OCI-M2 (cell line): ENCODE data around the gene TMIGD3.
A peak's percentile ranks its signal among the peaks of the same experiment; 100 is the strongest.
"Not testable (repeated sequence)": the region's sequence is repeated elsewhere in the genome, so short reads cannot be mapped to it uniquely, and the experiment has no call there.

Source experiments
- DNase-seq: peaks from one replicate; lab custom pipeline; 2025; ENCODE audit not compliant: unreplicated experiment; lab: John Stamatoyannopoulos, UW

The TMIGD3 gene

GRCh38 chr1:111503585-111504060, at the start of gene TMIGD3, which contains the start of gene ADORA3:
Gene TMIGD3 (minus strand): TSS chr1:111503633. CDS start chr1:111503354, 279 bp downstream.
Gene ADORA3 (minus strand): TSS chr1:111503633. CDS start chr1:111503354, 279 bp downstream.
- no peak for DNase-seq

DNA sequence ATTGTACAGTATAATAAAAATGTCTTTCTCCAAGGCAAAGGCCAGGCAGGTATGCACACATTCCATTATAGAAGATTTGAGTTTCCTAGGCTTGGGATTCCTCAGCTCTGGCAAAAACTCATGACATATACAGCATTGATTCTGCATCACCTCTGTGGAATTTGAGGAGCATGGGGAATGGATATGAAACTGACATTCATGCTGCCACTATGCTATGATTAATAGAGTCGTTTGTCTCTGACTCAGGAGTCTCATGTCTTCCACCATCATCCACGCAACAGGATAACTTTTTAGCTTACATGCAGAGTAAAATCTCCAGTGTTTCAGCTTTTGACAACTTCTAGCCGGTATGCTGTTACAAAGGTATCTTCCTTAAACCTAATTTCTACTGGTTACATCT, 49.8 kb upstream of the TMIGD3 start:
- DNase-seq: no peak

GRCh38 chr1:111552587-111552986, 49.2 kb upstream of the TMIGD3 start:
- no peak for DNase-seq

GRCh38 chr1:111551623-111552411, 48.4 kb upstream of the TMIGD3 start:
- DNase-seq: peak; percentile 6

GRCh38 chr1:111547786-111548185, 44.4 kb upstream of the TMIGD3 start:
- not testable (repeated sequence) for DNase-seq

GRCh38 chr1:111542187-111542586, 38.8 kb upstream of the TMIGD3 start:
- no peak for DNase-seq

DNA sequence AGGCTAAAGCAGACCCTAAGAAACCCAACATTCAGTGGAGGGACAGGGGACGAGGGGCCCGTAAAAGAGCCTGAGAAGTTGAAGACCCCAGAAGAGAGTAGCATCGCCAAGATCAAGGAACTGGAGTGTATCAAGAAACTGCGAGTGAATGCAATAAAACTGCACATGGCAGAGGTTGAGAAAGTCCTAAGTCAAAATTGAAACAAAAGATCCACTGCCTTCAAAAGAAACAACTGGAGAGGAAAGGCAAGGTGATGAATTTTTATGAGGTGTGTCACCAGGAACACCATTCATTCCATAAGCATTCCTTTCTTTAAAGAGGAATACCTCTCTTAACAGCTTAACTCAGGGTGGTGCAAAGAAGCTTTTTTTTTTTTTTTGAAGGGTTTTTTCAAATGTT, 38.3 kb upstream of the TMIGD3 start:
- DNase-seq: no peak

DNA sequence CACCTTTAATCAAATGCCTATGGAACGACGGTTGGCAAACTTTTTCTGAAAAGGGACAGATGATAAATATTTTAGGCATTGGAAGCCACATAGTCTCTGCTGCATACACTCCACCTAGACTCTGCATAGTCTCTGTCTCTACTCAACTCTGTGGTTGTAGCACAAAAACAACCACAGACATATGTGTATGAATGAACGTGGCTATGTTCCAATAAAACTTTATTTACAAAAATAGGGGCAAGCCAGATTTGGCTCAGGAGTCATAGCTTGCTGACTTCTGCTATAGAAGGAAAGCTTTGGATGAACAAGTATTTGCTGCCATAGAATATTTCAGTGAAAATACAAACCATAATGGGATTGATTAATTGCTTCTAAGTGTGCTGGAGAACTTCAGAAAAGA, 37.5 kb upstream of the TMIGD3 start:
- no peak for DNase-seq

DNA sequence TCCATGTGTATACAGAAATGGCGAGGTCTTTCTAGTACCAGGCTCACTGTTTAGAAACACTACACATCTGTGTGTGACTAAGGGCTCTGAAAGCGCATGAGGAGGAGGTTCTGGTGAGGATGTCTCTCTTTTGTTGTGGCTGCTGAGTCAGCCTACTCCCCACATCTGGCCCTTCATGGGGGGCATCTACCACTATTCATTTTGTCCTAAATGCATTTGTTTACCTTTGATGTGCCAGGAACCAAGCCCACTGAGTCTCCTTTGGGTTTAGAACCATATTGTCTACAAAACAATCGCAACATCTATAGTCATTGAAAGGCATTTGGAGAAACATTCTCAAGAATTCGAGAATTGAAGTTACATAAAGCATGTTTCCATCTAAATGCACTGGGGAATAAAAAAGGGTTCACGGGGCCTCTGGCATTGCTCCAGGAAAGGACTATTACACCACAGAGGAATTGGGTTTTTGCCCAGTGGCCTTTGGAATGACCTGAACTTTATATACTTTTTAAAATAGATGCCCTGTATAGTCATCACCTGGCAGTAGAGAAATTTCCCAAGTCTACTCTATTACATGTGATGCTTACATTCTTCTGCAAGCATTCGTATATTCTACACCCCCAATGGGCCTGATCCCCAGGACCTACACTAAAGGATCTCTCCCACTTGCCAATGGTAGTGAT, 35.1 kb upstream of the TMIGD3 start:
- no peak for DNase-seq

GRCh38 chr1:111535256-111536191, 32.1 kb upstream of the TMIGD3 start:
- DNase-seq: no peak

GRCh38 chr1:111520053-111520452, 16.6 kb upstream of the TMIGD3 start:
- DNase-seq: no peak

GRCh38 chr1:111517469-111518225, 14.2 kb upstream of the TMIGD3 start:
- DNase-seq: no peak

- DNase-seq: no peak
Measured at GRCh38 chr1:111516005-111516535, 12.6 kb upstream of the TMIGD3 start.

- DNase-seq: no peak
Measured at GRCh38 chr1:111515291-111516004, 12.0 kb upstream of the TMIGD3 start.

GRCh38 chr1:111513410-111514020, 10.1 kb upstream of the TMIGD3 start:
- no peak for DNase-seq

DNA sequence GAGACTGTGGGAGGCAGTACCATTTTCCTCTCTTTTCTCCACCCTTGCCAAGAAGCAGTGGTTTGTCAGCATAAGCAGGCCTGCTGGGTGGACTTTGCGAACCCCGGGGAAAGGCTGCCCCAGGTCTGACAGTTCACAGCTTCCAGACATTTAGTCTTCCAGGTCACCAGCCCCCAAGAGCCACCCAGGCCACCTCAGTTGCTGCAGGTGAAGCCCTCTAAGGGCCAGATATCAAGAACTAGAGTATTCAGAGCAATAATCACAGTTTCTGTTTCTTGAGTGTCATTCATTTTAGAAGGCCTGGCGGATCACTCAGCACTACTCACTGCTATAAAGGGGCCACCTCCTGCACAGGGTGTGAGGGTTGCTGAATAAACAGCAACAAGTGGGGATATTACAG, 9.5 kb upstream of the TMIGD3 start:
- no peak for DNase-seq

DNA sequence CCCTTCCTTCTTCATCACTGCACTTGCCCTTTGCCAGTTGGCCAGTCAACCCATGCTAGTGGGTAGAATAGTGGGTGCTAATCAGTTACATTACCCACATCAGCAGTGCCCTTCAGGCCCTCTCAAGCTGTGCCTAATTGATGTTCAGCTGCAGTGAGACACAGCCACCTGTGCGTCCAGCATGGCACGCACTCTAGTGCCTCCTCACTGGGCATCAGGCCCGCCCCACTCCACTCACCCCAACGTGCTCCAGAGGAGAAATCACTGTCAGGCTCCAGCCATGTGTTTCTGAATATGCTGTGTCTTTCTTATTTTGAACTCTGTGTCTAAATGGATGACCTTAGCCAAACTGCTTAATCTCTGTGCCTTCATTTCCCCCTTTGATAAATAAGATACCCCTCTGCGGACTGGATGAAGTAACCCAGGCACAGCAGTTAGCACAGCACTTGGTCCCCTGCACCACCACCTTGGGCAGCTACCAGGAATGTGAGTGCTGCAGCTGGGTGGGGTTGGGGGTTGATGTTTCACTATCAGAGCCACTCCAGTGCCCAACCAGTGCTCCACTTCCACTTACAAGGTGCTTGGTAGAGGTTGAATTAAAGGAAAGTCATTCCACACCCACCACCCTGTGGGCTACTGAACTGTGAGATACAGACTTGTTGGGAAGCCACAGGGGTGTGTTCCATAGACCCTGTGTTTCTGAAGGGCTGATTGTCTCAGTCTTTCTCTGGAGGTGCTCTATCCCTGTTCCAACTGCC, 8.9 kb upstream of the TMIGD3 start:
- DNase-seq: no peak

GRCh38 chr1:111511370-111511769, 7.9 kb upstream of the TMIGD3 start:
- DNase-seq: no peak
